CD4-positive, alpha-beta T cell treated with Interleukin-1 beta for 1 hour (primary cell): ENCODE data around the gene ZNF362.

ENCODE experiments used
- DNase-seq, 2 donors: peaks; one replicate each; pipeline ENCODE4 v3.0.0-alpha.2; 2020 to 2022

Gene ZNF362

GRCh38 chr1:33311706-33312412 lies 55.6 kb downstream of the ZNF362 start:
- DNase-seq = no peak

- DNase-seq = no peak
Measured at GRCh38 chr1:33312413-33312749, 56.1 kb downstream of the ZNF362 start.

GRCh38 chr1:33314416-33314815 lies 58.1 kb downstream of the ZNF362 start:
- DNase-seq = no peak

DNA sequence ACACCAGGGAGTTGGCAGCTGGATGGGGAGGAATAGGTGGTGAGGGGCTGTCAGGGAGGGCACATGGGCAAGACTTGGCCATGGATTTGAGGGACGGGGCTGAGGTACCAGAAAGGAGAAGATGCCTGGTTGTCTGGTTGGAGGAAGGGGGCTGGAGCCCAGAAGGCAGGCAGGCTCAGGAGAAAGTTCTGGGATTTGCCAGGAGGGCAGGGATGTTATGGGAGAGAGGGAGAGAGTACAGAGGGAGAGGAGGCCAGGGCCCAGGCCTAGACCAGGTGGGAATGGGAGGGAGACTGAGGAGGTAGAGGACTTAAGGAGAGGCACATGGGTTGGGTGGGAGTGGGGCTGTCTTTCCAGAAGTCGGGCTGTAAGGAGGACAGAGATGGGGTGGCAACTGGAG lies 60.3 kb downstream of the ZNF362 start:
- no peak for DNase-seq

GRCh38 chr1:33317354-33317753 lies 61.1 kb downstream of the ZNF362 start:
- no peak for DNase-seq

- DNase-seq = no peak
Measured at GRCh38 chr1:33317946-33318345, 61.7 kb downstream of the ZNF362 start.

DNA sequence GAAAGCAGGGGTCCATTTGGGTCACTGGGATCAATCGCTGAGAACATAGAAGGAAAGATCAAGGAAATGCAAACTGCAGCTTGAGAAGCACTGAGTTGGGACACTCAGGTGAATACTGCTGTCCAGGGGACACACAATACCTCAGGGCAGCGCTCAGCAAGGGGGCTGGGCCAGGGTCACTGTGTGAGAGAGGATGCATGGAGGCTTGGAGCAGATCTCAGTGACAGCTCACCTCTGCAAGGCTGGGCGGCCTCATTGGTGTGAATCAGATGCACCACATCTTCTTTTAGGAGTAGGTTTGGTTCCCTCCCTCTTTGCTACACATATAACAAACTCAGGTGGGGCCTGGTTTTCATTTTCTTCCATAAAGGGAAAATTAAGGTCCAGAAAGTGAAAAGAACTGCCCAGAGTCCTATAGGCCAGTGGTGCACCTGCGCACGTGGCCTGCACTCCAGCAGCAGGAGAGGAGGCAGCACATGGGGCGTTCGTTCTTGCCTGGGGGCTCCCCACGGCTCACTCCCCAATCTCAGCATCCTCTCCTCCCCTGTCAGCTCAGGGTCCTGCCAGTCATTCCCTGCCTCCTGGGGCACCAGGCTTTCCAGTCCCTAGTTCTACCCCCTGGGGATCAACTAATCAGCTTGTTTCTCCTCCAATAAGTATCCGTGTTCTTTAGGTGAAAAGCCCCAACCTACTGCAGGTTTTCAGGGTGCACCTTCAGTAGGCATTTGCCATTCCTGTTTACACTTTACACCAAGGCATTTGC lies 63.1 kb downstream of the ZNF362 start:
- no peak for DNase-seq

DNA sequence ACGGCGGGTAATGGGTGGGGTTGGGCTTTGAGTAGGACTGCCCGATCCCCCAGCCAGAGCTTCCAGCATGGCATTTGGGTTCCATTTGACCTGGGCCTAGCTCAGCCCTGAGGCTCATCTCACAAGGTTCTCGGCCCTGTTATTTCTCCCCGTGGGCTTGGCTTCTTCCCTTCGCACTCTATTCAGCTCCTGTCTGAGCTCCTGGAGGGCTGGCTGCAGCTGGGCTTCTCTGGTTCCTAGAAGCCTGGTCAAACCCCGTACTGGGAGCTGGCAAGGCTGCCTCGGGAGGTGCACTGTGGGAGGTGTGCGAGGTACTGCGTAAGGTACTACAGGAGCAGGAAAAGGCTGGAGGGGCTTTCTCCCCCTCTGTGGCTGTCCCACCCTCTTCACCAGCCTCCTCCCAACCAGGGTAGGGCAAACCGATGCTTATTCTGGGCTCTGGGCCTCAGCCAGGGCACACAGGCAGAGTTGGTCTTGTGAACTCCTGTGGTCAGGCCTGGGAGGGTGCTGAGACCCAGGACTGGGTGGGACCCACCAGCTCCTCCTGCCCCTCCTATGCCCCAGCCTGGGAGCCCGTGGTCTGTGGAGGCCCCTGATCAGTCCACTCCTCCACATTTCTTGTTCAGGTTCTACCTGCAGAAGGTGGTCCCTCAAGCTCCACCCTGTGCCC lies 63.8 kb downstream of the ZNF362 start:
- DNase-seq = no peak

GRCh38 chr1:33320619-33321165 lies 64.4 kb downstream of the ZNF362 start, which contains the start of gene A3GALT2:
Gene A3GALT2 (minus strand): TSS chr1:33321098. CDS start chr1:33321098, 0 bp downstream.
- DNase-seq = no peak

GRCh38 chr1:33321178-33321577 lies 64.9 kb downstream of the ZNF362 start:
- DNase-seq = no peak

- DNase-seq = no peak
Measured at GRCh38 chr1:33322109-33322508, 65.8 kb downstream of the ZNF362 start.

DNA sequence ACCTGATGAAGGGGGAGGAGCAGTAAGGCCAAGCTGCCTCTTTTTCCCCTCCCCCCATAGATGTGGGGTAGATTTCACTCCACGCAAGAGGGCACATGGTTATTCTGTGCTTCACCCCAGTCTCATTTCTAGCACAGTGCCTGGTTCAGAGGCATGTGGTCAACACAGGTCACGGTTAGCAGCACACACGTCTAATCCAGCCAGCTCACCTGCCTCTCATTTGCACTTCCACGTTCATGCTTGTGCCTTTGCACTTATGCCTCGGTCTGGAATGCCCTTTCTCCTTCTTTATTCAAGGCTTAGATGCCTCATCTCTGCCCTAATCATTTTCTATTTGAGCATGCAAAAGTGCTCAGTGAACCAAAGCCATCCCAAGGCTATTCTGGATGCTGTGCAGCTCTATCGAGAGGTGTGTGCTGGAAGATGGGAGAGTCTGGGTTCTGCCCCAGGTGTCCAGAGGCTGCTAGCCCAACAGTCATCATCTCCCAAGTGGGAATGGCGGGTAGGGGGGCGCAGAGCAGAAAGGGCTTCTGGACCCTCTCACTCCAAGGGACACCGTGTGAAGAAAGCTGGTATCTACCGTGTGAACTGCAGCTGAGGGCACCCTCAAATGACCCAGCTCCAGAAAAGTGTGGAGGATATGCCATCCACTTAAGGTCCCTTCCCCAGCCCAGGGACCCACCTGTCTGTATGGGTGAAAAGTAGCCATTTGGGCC lies 66.7 kb downstream of the ZNF362 start:
- DNase-seq = no peak

DNA sequence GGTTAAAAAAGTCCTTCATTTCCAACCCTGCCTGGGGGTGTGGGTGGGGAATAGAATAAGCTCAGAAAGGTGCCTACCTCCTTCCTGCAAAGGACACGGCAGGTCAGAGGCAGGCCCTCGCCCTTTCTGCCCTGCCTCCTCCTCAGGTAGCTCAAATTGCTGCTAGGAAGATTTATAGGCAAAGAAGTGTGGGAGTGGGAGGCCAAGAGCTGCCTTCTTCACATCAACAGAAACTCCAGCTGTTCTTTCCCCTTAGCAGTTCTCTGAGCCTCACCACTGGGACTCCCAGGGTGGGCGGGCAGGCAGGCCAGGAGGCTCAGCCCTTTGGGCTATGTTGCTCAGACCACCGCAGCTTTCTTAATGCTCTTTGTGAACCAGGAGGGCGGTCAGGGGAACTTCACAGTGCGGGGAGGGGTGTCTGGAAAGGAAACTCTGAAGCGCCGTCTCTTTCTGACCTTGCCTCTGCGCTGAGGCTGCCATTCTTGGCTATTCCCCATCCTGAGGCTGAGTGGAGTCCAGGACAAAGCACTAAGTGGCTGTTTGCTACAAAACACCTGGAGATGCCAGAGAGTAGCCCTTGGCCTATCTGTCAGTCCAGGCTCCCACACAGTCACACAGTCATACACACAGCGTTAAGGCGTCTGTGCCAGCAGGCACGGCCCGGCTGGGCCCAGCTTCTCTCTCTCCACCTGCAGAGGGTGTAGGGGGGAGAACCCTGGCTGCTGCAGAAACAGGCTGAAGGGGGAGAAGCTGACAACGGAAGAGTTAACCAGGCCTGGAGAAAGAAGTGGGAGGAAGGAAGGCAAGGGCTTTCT lies 67.6 kb downstream of the ZNF362 start:
- no peak for DNase-seq

- DNase-seq = no peak
Measured at GRCh38 chr1:33324677-33325575, 68.6 kb downstream of the ZNF362 start.

DNA sequence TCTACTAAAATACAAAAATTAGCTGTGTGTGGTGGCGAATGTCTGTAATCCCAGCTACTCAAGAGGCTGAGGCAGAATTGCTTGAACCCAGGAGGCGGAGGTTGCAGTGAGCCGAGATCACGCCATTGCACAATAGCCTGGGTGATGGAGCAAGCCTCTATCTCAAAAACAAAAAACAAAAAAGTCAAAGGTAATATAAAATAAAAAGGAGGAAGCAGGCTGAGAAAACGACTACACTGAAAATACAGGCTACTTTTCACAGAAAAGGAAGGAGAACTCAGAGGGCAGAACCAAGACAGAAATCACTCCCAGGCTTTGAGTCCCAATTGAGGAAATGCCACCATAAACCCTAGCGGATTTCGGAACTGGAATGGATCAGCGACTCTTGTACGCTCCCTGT lies 70.5 kb downstream of the ZNF362 start:
- DNase-seq = no peak

- no peak for DNase-seq
Measured at GRCh38 chr1:33327587-33328325, 71.5 kb downstream of the ZNF362 start.

- DNase-seq = no peak
Measured at GRCh38 chr1:33328817-33329216, 72.5 kb downstream of the ZNF362 start.

- DNase-seq = no peak
Measured at GRCh38 chr1:33329600-33330305, 73.5 kb downstream of the ZNF362 start.

DNA sequence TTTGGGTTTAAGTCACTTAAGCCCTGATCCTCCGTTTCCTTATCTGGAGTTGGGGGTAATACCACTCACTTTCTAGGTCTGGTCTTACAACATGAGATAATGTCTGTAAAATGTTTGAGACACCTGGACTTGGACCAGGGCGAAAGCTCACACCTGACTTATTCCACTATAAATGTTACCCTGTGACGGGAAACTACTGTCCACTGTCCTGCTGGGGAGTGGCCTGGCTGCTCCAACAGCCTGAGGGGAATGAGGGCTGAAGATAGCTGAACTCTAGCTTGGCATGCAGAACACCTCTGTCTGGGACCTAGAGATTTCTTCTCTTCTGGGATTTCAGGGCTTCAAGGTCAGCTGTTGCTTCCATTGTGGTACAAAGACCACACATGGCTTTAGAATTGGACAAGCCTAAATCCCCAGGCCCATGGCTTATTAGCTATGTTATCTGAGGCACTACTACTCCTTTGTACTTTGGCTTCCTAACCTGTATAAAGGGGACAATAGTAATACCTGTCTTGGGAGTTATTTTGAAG lies 74.1 kb downstream of the ZNF362 start:
- no peak for DNase-seq
